Measurements from ENCODE around the gene HNRNPF. TPM values are rescaled to one million over a fixed set of nuclear protein-coding genes. Genes with fewer than 3 reads are reported as not detected.

The HNRNPF gene
- total and polyA plus RNA-seq, 2 of the 8 experiments (the other 6 are each of a cell fraction or from before 2014, with no cell fraction given): 209 to 389 TPM

GRCh38 chr10:43360086-43360485 lies 48.9 kb downstream of the HNRNPF start:
- Histone ChIP-seq H3K79me1 (ENCODE audit: low read depth, low read length) (no peaks in the 10 kb centered on the region), H2BK20ac (ENCODE audit: low read length) (no peak overlapping the region), H3K79me2 (ENCODE audit: control insufficient read depth in 1 of 2, insufficient read depth in 2 of 2, low read length in 2 of 2) (no peaks in the 10 kb centered on the region), H3K23ac (ENCODE audit: insufficient read length) (no peak overlapping the region), H3K27ac (ENCODE audit: low read depth, low read length) (no peak overlapping the region), H2BK12ac (ENCODE audit: low read depth, low read length) (no peak overlapping the region), H3K4me1 (replicated peaks in 1 of 4; ENCODE audit: control insufficient read depth in 3 of 4, insufficient read depth in 4 of 4, low read length in 3 of 4) (peaks cover 0 to 7% (median 6%) of the 10 kb centered on the region in 4 experiments; a peak in 6 of 7 replicates), H3K23me2 (ENCODE audit: low read depth, low read length) (peaks cover 9% of the 10 kb centered on the region; the same call in 1 of the 2 replicates), H2BK120ac (replicated peaks; ENCODE audit: low read depth, low read length) (no peak overlapping the region), H3K27me3 (replicated peaks in 1 of 4; ENCODE audit: control insufficient read depth in 3 of 4, extremely low read depth in 1 of 4, insufficient read depth in 3 of 4, low read length in 3 of 4) (no peaks in the 10 kb centered on the region; a peak in 2 of 7 replicates), H3K56ac (replicated peaks; ENCODE audit: insufficient read length, low read depth, low read length) (no peak overlapping the region), H4K20me1 (replicated peaks in 1 of 2; ENCODE audit: control insufficient read depth in 1 of 2, insufficient read depth in 2 of 2, low read length in 2 of 2) (no peaks in the 10 kb centered on the region), H2BK15ac (ENCODE audit: low read length) (no peak overlapping the region), H4K5ac (ENCODE audit: insufficient read length, low read depth, low read length) (no peak overlapping the region), H3K4me3 (ENCODE audit: extremely low read depth in 1 of 4, insufficient read depth in 2 of 4, low read depth in 3 of 4, low read length in 4 of 4) (no peak overlapping the region), H4K91ac (replicated peaks; ENCODE audit: insufficient read length, low read length) (no peak overlapping the region), H3K9ac (replicated peaks in 1 of 4; ENCODE audit: extremely low read depth in 1 of 4, low read depth in 3 of 4, low read length in 3 of 4) (no peak overlapping the region), H3K36me3 (ENCODE audit: control insufficient read depth in 2 of 4, insufficient read depth in 4 of 4, low read length in 3 of 4) (no peaks in the 10 kb centered on the region), H3K14ac (ENCODE audit: insufficient read length) (no peak overlapping the region), H3K9me3 (ENCODE audit: insufficient read depth in 2 of 2, low read depth in 1 of 2, low read length in 1 of 2) (no peaks in the 10 kb centered on the region), H3K4ac (replicated peaks; ENCODE audit: insufficient read length, low read depth, low read length) (no peak overlapping the region), H3K18ac (ENCODE audit: extremely low read depth, low read length) (no peak overlapping the region), H2AFZ (ENCODE audit: low read length) (no peak overlapping the region), H2BK5ac (ENCODE audit: low read depth, low read length) (no peak overlapping the region), H4K8ac (ENCODE audit: extremely low read depth, insufficient read depth, low read length) (no peak overlapping the region), H2AK5ac (ENCODE audit: low read depth, low read length) (0 out of 2 replicates have a peak overlapping the region, but pooled peaks have one; percentile 39), H3K4me2 (ENCODE audit: insufficient read depth in 1 of 2, low read depth in 2 of 2, low read length in 2 of 2) (no peak overlapping the region)
- CTCF ChIA-PET (ENCODE audit: partially characterized antibody): interaction anchor here (1.4 to 1.9 kb wide), 2 partner anchors 11 to 155 kb away, joined by 4 to 9 read pairs; no protein-coding TSS in a partner anchor
- 86% methylated on average over 6 of the region's 6 CpGs; no CpG with 5 or more reads in 1 of the 2 experiments for WGBS, 2 experiments (ENCODE audit: extremely low coverage in 1 of 2, insufficient coverage in 1 of 2, insufficient read length in 1 of 2, insufficient replicate concordance in 2 of 2, low coverage in 1 of 2, low lambda C conversion rate in 2 of 2, missing lambda C conversion rate in 1 of 2)
- DNase-seq (ENCODE audit: low read depth in 1 of 2, low spot score in 2 of 2) (no peak), FAIRE-seq (no peak)
- POLR2A ChIA-PET (ENCODE audit: partially characterized antibody): interaction anchor here (1.0 kb wide), 2 partner anchors 16 to 46 kb away, joined by 3 read pairs; no protein-coding TSS in a partner anchor
- TF ChIP-seq CHD1 (IDR thresholded peaks at IDR 0.05; ENCODE audit: low read depth, low read length) (no peak), TBP (IDR thresholded peaks at IDR 0.05; ENCODE audit: low read depth, low read length) (no peak), TEAD4 (IDR thresholded peaks at IDR 0.05; ENCODE audit: low read depth, low read length) (no peak), HDAC6 (IDR thresholded peaks at IDR 0.05; ENCODE audit: low read depth, low read length) (no peak), BCL11A (IDR thresholded peaks at IDR 0.05; ENCODE audit: low read depth in 2 of 2, low read length in 2 of 2) (no peak)

Data from H1 (cell line).